ENCODE results near the gene RASAL3.
"Not testable (repeated sequence)": the region's sequence is repeated elsewhere in the genome, so short reads cannot be mapped to it uniquely, and the experiment has no call there.

The RASAL3 gene

GRCh38 chr19:15475169-15475568, 10.8 kb upstream of the RASAL3 start:
- Histone ChIP-seq H3K4me2 (no peak overlapping the region), H3K4me3 (no peak overlapping the region), H3K36me3 (no peaks in the 10 kb centered on the region), H3K27ac (no peak overlapping the region), H3K9ac (no peak overlapping the region), H3K4me1 (peaks cover 25% of the 10 kb centered on the region), H3K27me3 (no peaks in the 10 kb centered on the region), H3K9me3 (0 out of 2 replicates have a peak, but pooled peaks cover 3% of the 10 kb centered on the region), H4K20me1 (no peaks in the 10 kb centered on the region)
- TF ChIP-seq Cebpa-rat (IDR thresholded peaks at IDR 0.05) = no peak

- H3K4me3 ChIP-seq, H3K4me2 ChIP-seq, H4K20me1 ChIP-seq, H3K9me3 ChIP-seq, H3K36me3 ChIP-seq, H3K9ac ChIP-seq, H3K27ac ChIP-seq: not testable (repeated sequence)
- peaks cover 11% of the 10 kb centered on the region for H3K27me3 ChIP-seq
- peaks cover 30% of the 10 kb centered on the region for H3K4me1 ChIP-seq
Observed at GRCh38 chr19:15473821-15474220, 9.5 kb upstream of the RASAL3 start.

GRCh38 chr19:15471639-15472101, 7.3 kb upstream of the RASAL3 start:
- H3K27ac ChIP-seq = no peak overlapping the region
- H3K4me3 ChIP-seq = no peak overlapping the region
- 0 out of 2 replicates have a peak, but pooled peaks cover 3% of the 10 kb centered on the region for H3K9me3 ChIP-seq

DNA sequence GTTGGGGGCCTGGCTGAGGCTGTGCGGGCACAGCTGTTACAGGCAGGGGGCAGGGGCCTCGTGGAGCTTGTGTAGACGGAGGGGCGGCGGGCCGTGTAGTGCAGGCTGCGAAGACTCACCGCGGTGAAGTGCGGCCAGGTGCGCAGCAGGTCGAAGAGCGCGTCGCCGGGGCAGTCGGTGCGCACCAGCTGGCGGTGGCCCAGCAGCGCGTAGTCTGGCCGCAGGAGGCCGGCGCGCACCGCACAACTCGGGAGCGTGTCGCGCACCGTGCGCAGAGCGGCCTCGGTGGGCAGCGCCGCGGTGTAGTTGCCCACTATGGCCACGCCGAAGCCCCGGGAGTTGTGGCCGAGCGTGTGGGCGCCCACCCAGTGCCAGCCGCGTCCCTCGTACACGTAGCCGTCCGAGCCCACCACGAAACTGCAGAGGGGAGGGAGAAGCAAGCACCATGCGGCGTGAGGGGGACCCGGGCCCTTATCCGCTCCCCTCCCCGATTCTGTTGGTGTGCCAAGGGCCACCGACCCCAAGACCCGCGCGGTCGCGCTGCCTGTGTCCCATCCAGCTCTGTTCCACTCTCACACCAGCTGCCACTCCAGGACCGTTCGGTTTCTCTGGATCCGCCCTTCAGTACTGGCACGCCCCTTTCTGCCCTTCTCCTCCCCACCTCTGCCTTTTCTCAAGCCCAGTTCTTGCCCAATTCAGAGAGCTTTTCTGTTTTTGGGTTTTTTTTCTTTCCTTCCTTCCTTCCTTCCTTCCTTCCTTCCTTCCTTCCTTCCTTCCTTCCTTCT, 5.4 kb upstream of the RASAL3 start:
- Histone ChIP-seq H3K4me2 (peak overlapping the region; percentile 90), H3K9ac (peak overlapping the region; percentile 32; the same call in 1 of the 2 replicates), H3K9me3 (0 out of 2 replicates have a peak, but pooled peaks cover 3% of the 10 kb centered on the region), H3K36me3 (no peaks in the 10 kb centered on the region), H3K4me3 (peak overlapping the region; percentile 46), H3K27ac (peak overlapping the region; percentile 31), H3K27me3 (peaks cover 14% of the 10 kb centered on the region), H4K20me1 (no peaks in the 10 kb centered on the region), H3K4me1 (peaks cover 71% of the 10 kb centered on the region)
- no peak for TF ChIP-seq Cebpa-rat (IDR thresholded peaks at IDR 0.05)

More at GRCh38 chr19:15471639-15472101, 7.3 kb upstream of the RASAL3 start:
- Histone ChIP-seq H3K9ac (no peak overlapping the region), H3K4me2 (no peak overlapping the region), H3K27me3 (peaks cover 14% of the 10 kb centered on the region), H3K4me1 (peaks cover 52% of the 10 kb centered on the region), H4K20me1 (no peaks in the 10 kb centered on the region), H3K36me3 (no peaks in the 10 kb centered on the region)
- no peak for TF ChIP-seq Cebpa-rat (IDR thresholded peaks at IDR 0.05)

DNA sequence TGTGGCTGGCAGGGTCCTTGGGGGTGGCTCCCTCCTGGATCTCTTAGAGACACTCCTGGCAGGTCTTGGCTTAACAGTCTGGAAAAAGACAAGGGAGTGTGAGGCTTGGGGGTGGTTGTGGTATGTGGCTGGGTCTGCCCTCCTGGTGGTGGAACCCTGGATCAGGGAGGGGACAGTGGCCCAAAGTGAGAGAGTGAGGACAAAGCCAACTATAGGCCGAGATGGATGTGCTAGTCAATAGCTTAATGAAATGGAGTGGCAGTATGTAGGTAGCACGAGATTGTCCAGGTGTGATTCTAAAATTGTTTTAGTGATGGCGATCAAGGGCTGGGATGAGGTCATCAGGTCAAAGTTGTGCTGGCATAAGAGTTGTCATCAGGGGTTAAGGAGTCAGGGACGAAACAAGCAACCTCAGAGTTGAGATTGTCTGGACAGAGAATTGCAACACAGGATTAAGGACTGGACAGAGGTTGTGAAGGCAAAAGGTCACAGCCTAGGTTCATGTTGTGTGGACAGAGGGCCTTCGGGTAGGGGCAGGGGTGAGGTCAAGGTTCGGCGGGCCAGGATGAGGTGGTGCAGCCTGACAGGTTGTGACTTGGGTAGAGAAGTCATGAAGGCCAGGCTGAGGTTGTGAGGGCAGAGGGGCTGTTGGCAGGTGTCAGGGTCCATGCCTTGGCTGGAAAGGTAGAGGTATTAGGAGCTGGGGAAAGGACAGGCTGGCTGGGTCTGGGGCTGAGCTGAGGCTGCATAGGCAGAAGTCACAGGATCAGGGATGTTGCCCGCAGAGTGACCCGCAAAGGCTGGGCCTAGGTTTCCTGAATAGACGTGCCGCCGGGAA, 4.5 kb upstream of the RASAL3 start:
- Histone ChIP-seq H3K27me3 (peaks cover 14% of the 10 kb centered on the region), H3K4me2 (peak overlapping the region; percentile 90), H3K4me3 (peak overlapping the region; percentile 46; the same call in 1 of the 2 replicates), H3K36me3 (no peaks in the 10 kb centered on the region), H3K4me1 (peaks cover 79% of the 10 kb centered on the region), H3K27ac (peak overlapping the region; percentile 31), H3K9me3 (0 out of 2 replicates have a peak, but pooled peaks cover 3% of the 10 kb centered on the region), H3K9ac (peak overlapping the region; percentile 32; the same call in 1 of the 2 replicates), H4K20me1 (no peaks in the 10 kb centered on the region)
- TF ChIP-seq Cebpa-rat (IDR thresholded peaks at IDR 0.05) = no peak

DNA sequence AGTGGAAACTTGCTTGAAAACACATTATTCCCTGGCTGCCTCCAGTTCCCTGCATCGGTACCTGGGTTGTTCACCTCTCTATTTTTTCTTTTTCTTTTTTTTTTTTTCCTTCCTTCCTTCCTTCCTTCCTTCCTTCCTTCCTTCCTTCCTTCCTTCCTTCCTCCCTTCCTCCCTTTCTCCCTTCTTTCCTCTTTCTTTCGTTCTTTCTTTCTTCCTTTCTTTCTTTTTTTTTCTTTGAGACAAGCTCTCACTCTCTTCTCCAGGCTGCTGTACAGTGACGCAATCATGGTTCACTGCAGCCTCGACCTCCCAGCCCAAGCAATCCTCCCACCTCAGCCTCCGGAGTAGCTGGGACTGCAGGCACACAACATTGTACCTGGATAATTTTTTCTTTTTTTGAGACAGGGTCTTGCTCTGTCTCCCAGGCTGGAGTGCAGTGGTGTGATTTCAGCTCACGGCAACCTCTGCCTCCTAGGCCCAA, 3.4 kb upstream of the RASAL3 start:
- Histone ChIP-seq H3K9ac (no peak overlapping the region; the same call in 1 of the 2 replicates), H4K20me1 (no peaks in the 10 kb centered on the region), H3K27ac (peak overlapping the region; percentile 83; the same call in 1 of the 2 replicates), H3K27me3 (peaks cover 14% of the 10 kb centered on the region), H3K36me3 (no peaks in the 10 kb centered on the region), H3K4me1 (peaks cover 81% of the 10 kb centered on the region), H3K9me3 (0 out of 2 replicates have a peak, but pooled peaks cover 3% of the 10 kb centered on the region), H3K4me2 (peak overlapping the region; percentile 90), H3K4me3 (no peak overlapping the region)
- TF ChIP-seq Cebpa-rat (IDR thresholded peaks at IDR 0.05) = peak; percentile 50; the same call in 1 of the 2 replicates

GRCh38 chr19:15466851-15467733, 2.7 kb upstream of the RASAL3 start:
- H3K36me3 ChIP-seq = no peaks in the 10 kb centered on the region
- no peak for TF ChIP-seq Cebpa-rat (IDR thresholded peaks at IDR 0.05)
- peaks cover 14% of the 10 kb centered on the region for H3K27me3 ChIP-seq
- peak overlapping the region; percentile 62; the same call in 1 of the 2 replicates for H3K9ac ChIP-seq
- 0 out of 2 replicates have a peak, but pooled peaks cover 3% of the 10 kb centered on the region for H3K9me3 ChIP-seq
- H3K4me1 ChIP-seq = peaks cover 88% of the 10 kb centered on the region
- H4K20me1 ChIP-seq = no peaks in the 10 kb centered on the region
- H3K4me2 ChIP-seq = peak overlapping the region; percentile 90
- no peak overlapping the region for H3K4me3 ChIP-seq
- H3K27ac ChIP-seq = peak overlapping the region; percentile 83

DNA sequence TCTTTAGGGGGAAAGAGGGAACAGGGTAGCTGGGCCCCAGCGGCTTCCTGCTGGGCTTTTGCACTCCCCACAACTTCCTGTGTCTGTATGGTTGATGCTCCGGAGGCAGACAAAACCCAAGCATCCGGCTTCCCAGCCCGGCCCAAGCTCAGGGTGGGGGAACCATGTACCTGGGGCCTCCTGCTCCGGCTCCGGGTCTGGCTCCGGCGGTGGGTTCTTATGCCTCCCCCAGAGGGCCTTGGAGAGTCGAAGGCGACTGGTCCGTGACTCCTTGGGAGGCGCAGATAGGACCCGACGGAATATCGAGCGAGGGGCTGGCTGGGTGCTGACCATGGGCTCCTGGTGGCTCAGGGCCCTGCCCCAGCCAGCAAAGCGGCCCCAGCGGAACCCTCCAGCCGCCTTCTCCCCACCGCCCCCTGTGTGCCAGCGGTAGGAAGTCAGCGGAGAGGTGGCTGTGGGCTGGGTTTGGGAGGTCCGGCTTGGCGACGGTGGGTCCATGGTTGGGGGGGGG, 428 bp downstream of the RASAL3 start:
- peak overlapping the region; percentile 71 for H3K4me3 ChIP-seq
- peak overlapping the region; percentile 94 for H3K4me2 ChIP-seq
- peaks cover 77% of the 10 kb centered on the region for H3K4me1 ChIP-seq
- 0 out of 2 replicates have a peak, but pooled peaks cover 8% of the 10 kb centered on the region for H3K36me3 ChIP-seq
- no peaks in the 10 kb centered on the region for H3K9me3 ChIP-seq
- H4K20me1 ChIP-seq = no peaks in the 10 kb centered on the region
- peak overlapping the region; percentile 98 for H3K27ac ChIP-seq
- TF ChIP-seq Cebpa-rat (IDR thresholded peaks at IDR 0.05) = no peak
- H3K9ac ChIP-seq = peak overlapping the region; percentile 87
- peaks cover 4% of the 10 kb centered on the region for H3K27me3 ChIP-seq

Data from BLaER1 (cell line).